ENCODE measurements around the gene MVB12A. TPM values are rescaled to one million over a fixed set of nuclear protein-coding genes. Genes with fewer than 3 reads are reported as not detected.

MVB12A gene
- total RNA-seq, 1 experiment from 2014 or later = 82.5 TPM

- H3F3A ChIP-seq (ENCODE audit: low read length, unreplicated experiment) = no peaks in the 10 kb centered on the region
- H3K9me2 ChIP-seq (replicated peaks; ENCODE audit: low read length) = no peaks in the 10 kb centered on the region
- TF ChIP-seq EZH2 (IDR thresholded peaks at IDR 0.05; ENCODE audit: low read length, unreplicated experiment) (no peak), CTCF (conservative IDR thresholded peaks at IDR 0.05; ENCODE audit: low read depth, low read length) (no peak), EZH2phosphoT487 (IDR thresholded peaks at IDR 0.05; ENCODE audit: borderline replicate concordance, low read length) (no peak)
- H3K79me2 ChIP-seq (ENCODE audit: low read length) = no peaks in the 10 kb centered on the region
- CTCF ChIA-PET = no interaction called here
- no TSS peak for BruUV-seq (replicated peaks)
- peaks cover 14% of the 10 kb centered on the region; the same call in 1 of the 2 replicates for H3K27me3 ChIP-seq (ENCODE audit: low read length)
- no peak for ATAC-seq
- H3K36me3 ChIP-seq (ENCODE audit: low read depth, low read length) = no peaks in the 10 kb centered on the region
- DNase-seq = no peak
- H4K20me1 ChIP-seq (ENCODE audit: low read length) = no peaks in the 10 kb centered on the region
- H3K27ac ChIP-seq (ENCODE audit: low read length) = no peak within 1 kb of the TSS
- H3K4me3 ChIP-seq (ENCODE audit: low read length) = no peak within 1 kb of the TSS
- H2AFZ ChIP-seq (ENCODE audit: low read length) = no peak within 1 kb of the TSS
- H3K9ac ChIP-seq (ENCODE audit: low read length) = no peak within 1 kb of the TSS
- POLR2A ChIA-PET (ENCODE audit: unreplicated experiment) = no interaction called here
- H3K4me2 ChIP-seq (ENCODE audit: low read length) = no peak within 1 kb of the TSS
- H3K9me3 ChIP-seq (ENCODE audit: low read length) = no peaks in the 10 kb centered on the region
- intact Hi-C loops (cut with micrococcal nuclease) = no loop called here
- H3K4me1 ChIP-seq (ENCODE audit: insufficient read depth, low read length) = no peaks in the 10 kb centered on the region
Measured at GRCh38 chr19:17460372-17461230, 40.8 kb downstream of the MVB12A start, which contains the start of gene NXNL1. NXNL1 (minus strand) TSS chr19:17460926; CDS start chr19:17460869, 57 bp downstream.

- ATAC-seq (no peak), DNase-seq (no peak)
- TF ChIP-seq EZH2 (IDR thresholded peaks at IDR 0.05; ENCODE audit: low read length, unreplicated experiment) (no peak), EZH2phosphoT487 (IDR thresholded peaks at IDR 0.05; ENCODE audit: borderline replicate concordance, low read length) (no peak), CTCF (conservative IDR thresholded peaks at IDR 0.05; ENCODE audit: low read depth, low read length) (no peak)
- no peaks in the 10 kb centered on the region for H4K20me1 ChIP-seq (ENCODE audit: low read length)
- H3K27me3 ChIP-seq (ENCODE audit: low read length) = no peaks in the 10 kb centered on the region
- CTCF ChIA-PET = interaction anchor here (0.6 kb wide), 2 partner anchors 38 to 198 kb away, joined by 3 to 6 read pairs; no protein-coding TSS in a partner anchor
- H3K4me2 ChIP-seq (ENCODE audit: low read length) = no peak overlapping the region
- H2AFZ ChIP-seq (ENCODE audit: low read length) = no peak overlapping the region
- no peak overlapping the region for H3K9ac ChIP-seq (ENCODE audit: low read length)
- H3K36me3 ChIP-seq (ENCODE audit: low read depth, low read length) = no peaks in the 10 kb centered on the region
- no peaks in the 10 kb centered on the region for H3F3A ChIP-seq (ENCODE audit: low read length, unreplicated experiment)
- peaks cover 14% of the 10 kb centered on the region for H3K4me1 ChIP-seq (ENCODE audit: insufficient read depth, low read length)
- intact Hi-C loops (cut with micrococcal nuclease) = loop anchor here (1.0 to 5.0 kb wide), 4 partner anchors 14 to 120 kb away; partner anchors contain the start of gene CCDC194
- H3K9me3 ChIP-seq (ENCODE audit: low read length) = no peaks in the 10 kb centered on the region
- no TSS peak for BruUV-seq (replicated peaks)
- no peak overlapping the region for H3K4me3 ChIP-seq (ENCODE audit: low read length)
- H3K27ac ChIP-seq (ENCODE audit: low read length) = no peak overlapping the region
- POLR2A ChIA-PET (ENCODE audit: unreplicated experiment) = no interaction called here
- peaks cover 7% of the 10 kb centered on the region; the same call in 1 of the 2 replicates for H3K79me2 ChIP-seq (ENCODE audit: low read length)
- no peaks in the 10 kb centered on the region for H3K9me2 ChIP-seq (replicated peaks; ENCODE audit: low read length)
Measured at GRCh38 chr19:17466487-17466850, 46.6 kb downstream of the MVB12A start.
